ENCODE results near the gene PRRX2. TPM values are rescaled to one million over a fixed set of nuclear protein-coding genes. Genes with fewer than 3 reads are reported as not detected.
"Not testable (repeated sequence)": the region's sequence is repeated elsewhere in the genome, so short reads cannot be mapped to it uniquely, and the experiment has no call there.

The PRRX2 gene
- total RNA-seq, 1 donor from 2014 or later: 20.8 TPM

GRCh38 chr9:129654554-129655040 lies 10.8 kb upstream of the PRRX2 start:
- no peak for DNase-seq (ENCODE audit: extremely low spot score, unreplicated experiment)
- Mint-ChIP-seq H3K9me3 (no peaks in the 10 kb centered on the region), H3K27ac (peak overlapping the region; percentile 71), H3K4me1 (ENCODE audit: unreplicated experiment) (peaks cover 30% of the 10 kb centered on the region), H3K27me3 (peaks cover 7% of the 10 kb centered on the region), H3K4me3 (peak overlapping the region; percentile 69), H3K36me3 (no peaks in the 10 kb centered on the region)
- no peak for TF ChIP-seq CTCF (conservative IDR thresholded peaks at IDR 0.05)

GRCh38 chr9:129655154-129655553 lies 10.3 kb upstream of the PRRX2 start:
- no peaks in the 10 kb centered on the region for H3K36me3 Mint-ChIP-seq
- peaks cover 25% of the 10 kb centered on the region for H3K4me1 Mint-ChIP-seq (ENCODE audit: unreplicated experiment)
- H3K9me3 Mint-ChIP-seq: no peaks in the 10 kb centered on the region
- TF ChIP-seq CTCF (conservative IDR thresholded peaks at IDR 0.05): no peak
- no peak overlapping the region for H3K27ac Mint-ChIP-seq
- no peak overlapping the region for H3K4me3 Mint-ChIP-seq
- H3K27me3 Mint-ChIP-seq: peaks cover 7% of the 10 kb centered on the region
- DNase-seq (ENCODE audit: extremely low spot score, unreplicated experiment): no peak

- H3K9me3 Mint-ChIP-seq: no peaks in the 10 kb centered on the region
- H3K27ac Mint-ChIP-seq: no peak overlapping the region
- no peak for TF ChIP-seq CTCF (conservative IDR thresholded peaks at IDR 0.05)
- peaks cover 22% of the 10 kb centered on the region for H3K4me1 Mint-ChIP-seq (ENCODE audit: unreplicated experiment)
- no peak for DNase-seq (ENCODE audit: extremely low spot score, unreplicated experiment)
- H3K36me3 Mint-ChIP-seq: no peaks in the 10 kb centered on the region
- peaks cover 8% of the 10 kb centered on the region for H3K27me3 Mint-ChIP-seq
- H3K4me3 Mint-ChIP-seq: no peak overlapping the region
Observed at GRCh38 chr9:129655696-129656095, 9.8 kb upstream of the PRRX2 start.

- H3K4me1 Mint-ChIP-seq (ENCODE audit: unreplicated experiment): peaks cover 18% of the 10 kb centered on the region
- H3K4me3 Mint-ChIP-seq: no peak overlapping the region
- H3K36me3 Mint-ChIP-seq: no peaks in the 10 kb centered on the region
- H3K27me3 Mint-ChIP-seq: peaks cover 15% of the 10 kb centered on the region
- no peak overlapping the region for H3K27ac Mint-ChIP-seq
- DNase-seq (ENCODE audit: extremely low spot score, unreplicated experiment): no peak
- no peak for TF ChIP-seq CTCF (conservative IDR thresholded peaks at IDR 0.05)
- H3K9me3 Mint-ChIP-seq: no peaks in the 10 kb centered on the region
Observed at GRCh38 chr9:129656795-129657390, 8.6 kb upstream of the PRRX2 start.

GRCh38 chr9:129661029-129661428 lies 4.4 kb upstream of the PRRX2 start:
- peaks cover 29% of the 10 kb centered on the region for H3K27me3 Mint-ChIP-seq
- H3K9me3 Mint-ChIP-seq: no peaks in the 10 kb centered on the region
- peaks cover 6% of the 10 kb centered on the region for H3K4me1 Mint-ChIP-seq (ENCODE audit: unreplicated experiment)
- no peaks in the 10 kb centered on the region for H3K36me3 Mint-ChIP-seq
- DNase-seq (ENCODE audit: extremely low spot score, unreplicated experiment): no peak
- TF ChIP-seq CTCF (conservative IDR thresholded peaks at IDR 0.05): no peak
- no peak overlapping the region for H3K4me3 Mint-ChIP-seq
- H3K27ac Mint-ChIP-seq: no peak overlapping the region

GRCh38 chr9:129662239-129662638 lies 3.2 kb upstream of the PRRX2 start:
- H3K4me1 Mint-ChIP-seq (ENCODE audit: unreplicated experiment); H3K36me3 Mint-ChIP-seq; H3K4me3 Mint-ChIP-seq; H3K27ac Mint-ChIP-seq; DNase-seq (ENCODE audit: extremely low spot score, unreplicated experiment); H3K9me3 Mint-ChIP-seq: not testable (repeated sequence)
- peaks cover 27% of the 10 kb centered on the region for H3K27me3 Mint-ChIP-seq

Measured in type B pancreatic cell (in vitro differentiated cells).